Measurements from ENCODE around the gene ARAP2.

ARAP2 gene

GRCh38 chr4:36255577-36255976 is 11.3 kb upstream of the ARAP2 start:
- DNase-seq = no peak

- DNase-seq = no peak
Measured at GRCh38 chr4:36254371-36254770, 10.1 kb upstream of the ARAP2 start.

DNA sequence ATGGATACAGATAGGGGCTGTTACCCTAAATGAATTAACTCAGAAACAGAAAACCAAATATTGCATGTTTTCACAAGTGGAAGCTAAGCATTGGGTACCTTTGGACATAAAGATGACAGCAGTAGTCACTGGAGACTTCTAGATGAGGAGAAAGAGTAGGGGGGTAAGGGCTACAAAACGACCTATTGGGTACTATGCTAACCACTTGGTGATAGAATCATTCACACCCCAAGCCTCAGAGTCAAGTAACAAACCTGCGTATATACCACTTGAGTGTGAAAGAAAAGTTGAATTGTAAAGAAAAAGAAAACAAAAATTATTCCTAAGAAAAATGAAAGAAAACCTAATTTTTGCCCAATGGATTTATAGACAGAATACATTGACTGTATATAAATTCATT is 7.7 kb upstream of the ARAP2 start:
- no peak for DNase-seq

DNA sequence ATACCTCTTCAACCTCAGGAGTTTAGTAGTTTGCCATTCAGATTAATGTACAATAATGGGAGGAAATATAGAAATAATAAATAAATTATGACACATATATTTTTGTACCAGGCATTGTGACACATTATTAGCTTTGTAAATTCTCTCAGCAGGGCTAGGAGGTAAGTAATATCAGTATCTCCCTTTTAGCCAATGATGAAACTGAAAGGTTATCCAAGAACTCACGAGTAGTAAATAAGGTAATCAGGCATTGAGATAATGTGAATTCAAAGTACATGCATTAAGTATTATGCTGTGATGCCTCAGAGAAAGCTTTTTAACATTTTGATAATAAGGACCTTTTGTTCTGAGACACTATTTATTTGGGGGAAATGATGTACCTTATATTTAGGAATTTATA is 5.3 kb upstream of the ARAP2 start:
- DNase-seq = no peak

DNA sequence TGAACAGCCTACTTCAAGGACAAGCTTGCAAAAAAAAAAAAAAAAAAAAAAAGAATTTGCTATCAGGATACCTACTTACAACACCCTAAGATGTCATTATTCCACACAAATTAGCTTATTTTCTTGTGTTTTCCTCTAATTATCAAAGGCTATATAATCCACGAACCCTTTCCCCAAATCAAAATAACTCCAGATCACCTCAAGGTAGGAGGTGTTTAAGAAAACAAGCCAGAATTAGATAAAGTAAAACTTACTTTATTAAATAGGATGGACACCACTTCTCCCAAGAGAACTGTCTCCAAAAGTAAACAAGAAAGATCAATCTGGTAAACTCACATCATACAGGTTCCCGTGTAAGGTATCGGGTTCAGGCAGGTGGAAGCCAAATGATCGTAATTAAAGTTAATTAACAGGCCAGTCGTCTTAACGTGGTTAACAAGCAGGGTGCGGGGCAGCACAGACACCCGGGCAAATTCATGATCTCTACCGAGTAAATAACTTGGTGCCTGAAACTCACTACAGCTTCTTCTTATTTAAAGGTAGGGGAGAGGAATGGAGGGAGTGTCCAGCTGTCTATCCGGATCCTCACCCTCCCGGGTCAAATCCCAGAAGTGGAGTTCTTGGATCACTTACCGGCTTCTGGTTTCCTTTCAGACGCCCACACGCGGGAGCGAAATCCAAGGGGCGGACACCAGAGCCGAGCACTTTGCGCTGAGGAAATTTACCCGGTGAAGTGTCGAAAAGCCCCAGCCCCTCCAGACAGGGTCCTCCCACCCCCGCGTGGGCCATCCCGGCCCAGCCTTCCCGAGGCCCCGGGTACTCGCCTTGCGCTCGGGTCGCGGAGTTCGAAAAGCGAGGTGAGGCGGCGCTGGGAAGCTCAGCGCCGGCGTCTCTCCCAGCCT is 708 bp downstream of the ARAP2 start:
- DNase-seq = no peak

DNA sequence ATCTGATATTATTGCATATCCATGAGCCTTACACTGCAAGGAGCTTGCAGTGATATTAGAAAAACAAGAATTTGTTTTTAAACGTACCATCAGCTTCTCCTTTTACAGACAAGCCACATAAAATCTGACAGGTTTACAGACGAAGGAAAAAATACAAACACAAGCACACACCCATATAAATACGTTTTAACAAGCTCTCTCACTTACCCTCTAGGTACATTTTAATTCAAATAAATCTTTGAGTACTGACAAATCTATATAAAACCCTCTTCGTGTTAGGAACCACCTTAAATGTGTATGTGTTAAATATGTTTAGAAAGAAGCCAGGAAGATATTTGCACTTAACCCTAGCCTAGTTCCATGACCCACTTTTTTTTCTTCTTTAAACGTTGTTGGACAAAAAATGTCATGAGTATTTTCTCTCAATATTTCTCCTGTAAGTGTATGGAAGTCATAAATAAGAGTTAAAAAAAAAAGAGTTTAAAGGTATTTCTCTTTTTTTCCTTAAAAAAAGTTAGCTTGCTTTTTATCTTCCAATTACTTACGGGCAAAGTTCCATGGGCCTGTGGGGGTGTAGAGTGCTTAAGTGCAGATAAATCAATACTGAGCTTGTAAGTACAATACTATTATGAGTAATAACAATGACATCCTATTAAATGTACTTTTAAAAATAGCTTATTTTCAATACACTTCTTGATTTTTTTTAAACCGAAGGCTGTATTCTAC is 1.5 kb downstream of the ARAP2 start:
- no peak for DNase-seq

DNA sequence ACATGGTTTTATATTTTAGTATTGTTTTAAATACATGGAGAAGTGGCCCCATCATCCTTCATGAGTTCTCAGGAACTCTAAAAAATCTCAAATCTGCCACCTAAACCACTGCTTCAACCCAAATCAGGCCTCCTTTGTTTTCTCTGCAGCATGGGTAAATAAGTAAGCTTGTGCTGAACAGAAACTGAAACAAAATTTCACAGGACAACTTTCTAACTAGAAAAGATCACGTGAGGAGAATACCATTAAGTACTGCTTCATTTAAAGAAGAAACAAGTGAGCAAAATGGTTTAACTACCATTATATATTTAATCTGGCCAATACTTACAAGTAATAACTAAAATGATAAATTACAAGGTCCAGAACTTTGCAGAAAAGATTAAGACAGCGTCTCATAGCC is 2.5 kb downstream of the ARAP2 start:
- no peak for DNase-seq

DNA sequence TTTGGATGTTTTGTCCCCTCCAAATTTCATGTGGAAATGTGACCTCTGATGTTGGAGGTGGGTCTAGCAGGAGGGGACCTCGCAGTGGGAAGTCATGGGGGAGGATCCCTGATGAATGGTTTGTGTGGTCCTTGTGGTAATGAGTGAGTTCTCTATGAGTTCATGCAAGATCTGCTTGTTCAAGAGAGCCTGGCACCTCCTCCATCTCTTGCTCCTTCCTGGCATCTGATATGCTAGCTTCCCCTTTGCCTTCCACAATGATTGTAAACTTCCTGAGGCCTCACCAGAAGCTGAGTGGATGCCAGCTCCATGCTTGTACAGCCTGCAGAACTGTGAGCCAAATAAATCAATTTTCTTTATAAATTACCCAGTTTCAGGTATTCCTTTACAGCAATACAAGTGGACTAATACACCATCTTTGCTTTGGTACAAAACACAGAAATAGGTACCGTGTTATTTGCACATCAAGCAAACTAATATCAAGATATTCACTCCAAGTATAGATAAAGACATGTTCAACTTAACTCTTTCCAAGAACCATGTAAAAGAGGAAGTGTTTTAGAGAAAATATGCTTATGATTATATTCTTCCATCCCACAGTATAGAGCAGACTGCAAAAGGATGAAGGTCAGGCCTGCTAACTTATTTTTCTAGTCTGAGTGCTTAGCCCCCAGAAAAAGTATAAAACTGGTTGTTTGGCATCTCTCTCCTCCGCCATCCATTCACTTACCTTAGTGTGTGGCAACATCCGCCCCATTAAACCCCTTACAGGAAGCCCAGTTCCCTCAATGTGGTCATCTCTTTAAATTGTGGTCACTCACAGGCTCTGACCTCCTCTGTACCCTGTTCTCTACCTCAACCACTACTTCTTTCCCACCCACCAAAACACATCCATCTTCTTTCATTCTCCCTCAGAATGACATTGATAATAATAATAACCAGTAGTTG is 6.7 kb downstream of the ARAP2 start:
- no peak for DNase-seq

- DNase-seq = no peak
Measured at GRCh38 chr4:36236159-36236558, 8.2 kb downstream of the ARAP2 start.

- DNase-seq = no peak
Measured at GRCh38 chr4:36235306-36235705, 9.0 kb downstream of the ARAP2 start.

GRCh38 chr4:36233567-36234266 is 10.6 kb downstream of the ARAP2 start:
- no peak for DNase-seq

GRCh38 chr4:36230534-36230933 is 13.8 kb downstream of the ARAP2 start:
- no peak for DNase-seq

DNA sequence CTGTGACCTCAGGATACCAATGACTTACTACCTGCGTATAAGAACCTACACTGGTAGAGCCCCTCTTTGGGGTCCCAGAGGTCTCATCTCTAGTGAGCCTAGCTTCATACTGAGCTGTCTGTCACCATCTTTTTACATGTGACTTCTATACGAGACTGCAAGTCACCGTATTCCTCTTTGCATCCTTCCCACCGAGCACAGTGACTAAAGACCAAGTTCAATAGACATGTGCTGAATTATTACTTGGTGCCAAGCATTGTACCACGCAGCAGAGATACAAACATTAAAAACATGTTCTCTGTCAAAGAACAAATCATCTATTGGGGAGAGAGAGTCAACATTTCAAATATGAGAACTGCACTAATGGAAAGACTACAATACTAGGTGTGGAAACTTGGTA is 16.4 kb downstream of the ARAP2 start:
- DNase-seq = no peak

GRCh38 chr4:36226430-36227227 is 17.7 kb downstream of the ARAP2 start:
- DNase-seq = no peak

DNA sequence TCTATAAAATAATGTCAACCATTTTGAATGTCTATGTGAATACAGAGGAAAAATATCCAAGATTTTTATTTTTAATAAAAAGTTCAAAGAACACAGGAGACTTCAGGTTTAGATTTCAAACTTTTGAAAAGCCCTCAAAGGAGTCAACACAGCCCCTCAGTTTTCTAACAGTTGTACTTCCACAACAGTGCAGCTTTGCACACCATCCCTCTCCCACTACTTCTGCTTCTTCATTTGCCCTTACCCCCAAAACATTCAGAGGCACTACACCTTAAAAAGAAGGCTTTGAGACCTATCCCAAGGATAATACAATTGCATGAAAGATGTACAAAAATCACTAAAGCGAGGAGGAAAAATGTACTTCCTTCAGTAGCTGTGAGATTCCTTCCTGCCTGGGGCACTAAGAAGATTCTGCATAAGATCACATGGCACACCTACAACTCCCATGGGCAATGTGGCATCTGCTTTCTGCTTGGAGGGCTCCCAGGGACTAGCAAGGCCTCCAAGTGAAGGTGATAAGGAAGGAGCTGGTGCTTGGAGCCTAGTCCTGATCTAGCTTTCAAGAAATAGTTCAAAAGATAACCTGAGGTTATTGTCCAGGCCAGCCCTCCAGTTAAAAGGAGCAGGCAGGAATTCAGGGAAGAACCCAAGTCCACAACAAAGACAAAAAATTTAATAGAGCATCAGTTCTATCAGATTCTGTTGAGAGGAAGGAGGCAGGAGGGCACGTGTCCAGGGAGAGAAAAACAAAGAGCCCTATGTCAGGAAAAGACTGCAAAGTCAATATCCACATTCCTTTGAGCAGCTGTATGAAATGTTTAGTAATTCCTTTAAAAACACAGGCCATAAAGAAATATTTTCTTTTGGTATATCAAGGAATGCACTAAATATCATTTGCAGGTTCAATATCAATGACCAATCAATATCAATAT is 19.1 kb downstream of the ARAP2 start:
- DNase-seq = no peak

GRCh38 chr4:36222702-36223101 is 21.6 kb downstream of the ARAP2 start:
- no peak for DNase-seq

- no peak for DNase-seq
Measured at GRCh38 chr4:36220776-36221175, 23.5 kb downstream of the ARAP2 start.

GRCh38 chr4:36218121-36218520 is 26.2 kb downstream of the ARAP2 start:
- no peak for DNase-seq

DNA sequence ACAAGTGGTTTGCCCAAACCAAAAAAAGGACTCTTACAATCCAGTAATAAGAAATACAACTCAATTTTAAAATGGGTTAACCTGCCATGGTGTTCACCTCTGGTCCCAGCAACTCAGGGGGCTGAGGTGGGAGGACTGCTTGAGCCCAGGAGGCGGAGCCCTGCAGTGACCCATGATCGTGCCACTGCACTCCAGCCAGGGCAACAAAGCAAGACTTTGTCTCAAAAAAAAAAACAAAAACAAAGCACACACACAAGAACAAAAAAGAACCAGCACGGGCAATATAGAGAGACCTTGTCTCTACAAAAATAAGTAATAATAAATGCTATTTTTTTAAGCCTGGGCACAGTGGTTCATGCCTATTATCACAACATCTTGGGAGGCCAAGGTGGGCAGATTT is 28.7 kb downstream of the ARAP2 start:
- no peak for DNase-seq

GRCh38 chr4:36214735-36215485 is 29.4 kb downstream of the ARAP2 start:
- DNase-seq = no peak

All from activated CD4-positive, CD25-positive, alpha-beta regulatory T cell treated with anti-CD3 and anti-CD28 coated beads, Interleukin-2, amount 50 U/mL, for 72 hours (primary cell).